HepG2 (cell line): ENCODE data around the gene GTF2A1L.

ENCODE experiments used
- CREM ChIP-seq, 2 experiments: sonication (generic) in 1 of 2; formaldehyde crosslinking in 1 of 2; IDR thresholded peaks; 2 replicates each; pipeline versions ENCODE4 v1.4.0 to v1.6.1; 2016 to 2020; ENCODE audit warnings: antibody characterized with exemption in 1 of 2, mild to moderate bottlenecking in 1 of 2, missing genetic modification reagents in 1 of 2
- HNRNPLL ChIP-seq: fragments of 200-400 bp; formaldehyde crosslinking; IDR thresholded peaks from 2 replicates; pipeline ENCODE4 v1.6.1; 2017; ENCODE audit warnings: mild to moderate bottlenecking, low read depth, low read length; ENCODE audit not compliant: poor library complexity, severe bottlenecking
- POLR2A ChIP-seq, 2 experiments: IDR thresholded peaks; 2 replicates each; pipeline ENCODE4 v1.6.1; 2011; ENCODE audit warnings: low read depth in 2 of 2, low read length in 2 of 2, mild to moderate bottlenecking in 1 of 2, moderate library complexity in 1 of 2; ENCODE audit not compliant: insufficient read depth in 1 of 2
- YY1 ChIP-seq: IDR thresholded peaks from 2 replicates; pipeline ENCODE4 v1.6.1; 2011; ENCODE audit warnings: low read length, low read depth, moderate library complexity, mild to moderate bottlenecking; ENCODE audit not compliant: insufficient read depth, insufficient replicate concordance
- TF ChIP-seq, protein P1 (sequence below): sonication (generic); formaldehyde crosslinking; IDR thresholded peaks from 2 replicates; pipeline ENCODE4 v1.4.0; 2020; ENCODE audit warnings: missing genetic modification reagents
- TF ChIP-seq, protein P2 (sequence below): sonication (generic); formaldehyde crosslinking; IDR thresholded peaks from 2 replicates; pipeline ENCODE4 v1.8.1; 2023; ENCODE audit warnings: missing genetic modification reagents, inconsistent platforms, borderline replicate concordance
- TF ChIP-seq, protein P3 (sequence below): sonication (generic); formaldehyde crosslinking; IDR thresholded peaks from 2 replicates; pipeline ENCODE4 v1.5.0; 2020; ENCODE audit warnings: mild to moderate bottlenecking, missing genetic modification reagents, moderate library complexity

- TF ChIP-seq YY1 (no peak), POLR2A (IDR thresholded peaks at IDR 0.05; ENCODE audit: insufficient read depth in 1 of 2, low read depth in 2 of 2, low read length in 2 of 2) (no peak), CREM (IDR thresholded peaks at IDR 0.05) (no peak), CREM (CRISPR knock-in tag; IDR thresholded peaks at IDR 0.05) (no peak), HNRNPLL (no peak)
- TF ChIP-seq, protein P1, sequence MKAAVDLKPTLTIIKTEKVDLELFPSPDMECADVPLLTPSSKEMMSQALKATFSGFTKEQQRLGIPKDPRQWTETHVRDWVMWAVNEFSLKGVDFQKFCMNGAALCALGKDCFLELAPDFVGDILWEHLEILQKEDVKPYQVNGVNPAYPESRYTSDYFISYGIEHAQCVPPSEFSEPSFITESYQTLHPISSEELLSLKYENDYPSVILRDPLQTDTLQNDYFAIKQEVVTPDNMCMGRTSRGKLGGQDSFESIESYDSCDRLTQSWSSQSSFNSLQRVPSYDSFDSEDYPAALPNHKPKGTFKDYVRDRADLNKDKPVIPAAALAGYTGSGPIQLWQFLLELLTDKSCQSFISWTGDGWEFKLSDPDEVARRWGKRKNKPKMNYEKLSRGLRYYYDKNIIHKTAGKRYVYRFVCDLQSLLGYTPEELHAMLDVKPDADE, result no peak
- TF ChIP-seq, protein P2, sequence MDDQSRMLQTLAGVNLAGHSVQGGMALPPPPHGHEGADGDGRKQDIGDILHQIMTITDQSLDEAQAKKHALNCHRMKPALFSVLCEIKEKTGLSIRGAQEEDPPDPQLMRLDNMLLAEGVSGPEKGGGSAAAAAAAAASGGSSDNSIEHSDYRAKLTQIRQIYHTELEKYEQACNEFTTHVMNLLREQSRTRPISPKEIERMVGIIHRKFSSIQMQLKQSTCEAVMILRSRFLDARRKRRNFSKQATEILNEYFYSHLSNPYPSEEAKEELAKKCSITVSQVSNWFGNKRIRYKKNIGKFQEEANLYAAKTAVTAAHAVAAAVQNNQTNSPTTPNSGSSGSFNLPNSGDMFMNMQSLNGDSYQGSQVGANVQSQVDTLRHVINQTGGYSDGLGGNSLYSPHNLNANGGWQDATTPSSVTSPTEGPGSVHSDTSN, result no peak
- TF ChIP-seq, protein P3, sequence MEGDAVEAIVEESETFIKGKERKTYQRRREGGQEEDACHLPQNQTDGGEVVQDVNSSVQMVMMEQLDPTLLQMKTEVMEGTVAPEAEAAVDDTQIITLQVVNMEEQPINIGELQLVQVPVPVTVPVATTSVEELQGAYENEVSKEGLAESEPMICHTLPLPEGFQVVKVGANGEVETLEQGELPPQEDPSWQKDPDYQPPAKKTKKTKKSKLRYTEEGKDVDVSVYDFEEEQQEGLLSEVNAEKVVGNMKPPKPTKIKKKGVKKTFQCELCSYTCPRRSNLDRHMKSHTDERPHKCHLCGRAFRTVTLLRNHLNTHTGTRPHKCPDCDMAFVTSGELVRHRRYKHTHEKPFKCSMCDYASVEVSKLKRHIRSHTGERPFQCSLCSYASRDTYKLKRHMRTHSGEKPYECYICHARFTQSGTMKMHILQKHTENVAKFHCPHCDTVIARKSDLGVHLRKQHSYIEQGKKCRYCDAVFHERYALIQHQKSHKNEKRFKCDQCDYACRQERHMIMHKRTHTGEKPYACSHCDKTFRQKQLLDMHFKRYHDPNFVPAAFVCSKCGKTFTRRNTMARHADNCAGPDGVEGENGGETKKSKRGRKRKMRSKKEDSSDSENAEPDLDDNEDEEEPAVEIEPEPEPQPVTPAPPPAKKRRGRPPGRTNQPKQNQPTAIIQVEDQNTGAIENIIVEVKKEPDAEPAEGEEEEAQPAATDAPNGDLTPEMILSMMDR, result no peak
Observed at GRCh38 chr2:48590017-48590416, 27.6 kb upstream of the GTF2A1L start.
